AG04449 (cell line): ENCODE data around the gene PTCD2.
"Not testable (repeated sequence)": the region's sequence is repeated elsewhere in the genome, so short reads cannot be mapped to it uniquely, and the experiment has no call there.

ENCODE experiments used
- CTCF ChIA-PET: fragments of 350-600 bp; formaldehyde crosslinking; extraction: SDS; loops from one replicate; lab custom pipeline; 2021; ENCODE audit warnings: antibody characterized with exemption; lab: Yijun Ruan, JAX
- POLR2A ChIA-PET: fragments of 400-600, 350-600 bp; formaldehyde crosslinking; extraction: SDS; loops from one replicate; lab custom pipeline; 2020; ENCODE audit warnings: antibody characterized with exemption, inconsistent platforms; lab: Yijun Ruan, JAX
- DNase-seq: peaks from one replicate; pipeline ENCODE4 v3.0.0-alpha.2; 2010; ENCODE audit warnings: low read depth, low spot score
- H3K4me3 ChIP-seq: 2 replicates; pipeline ENCODE4 v1.5.1; 2011; ENCODE audit warnings: low read depth, mild to moderate bottlenecking, control low read depth, low read length
- CTCF ChIP-seq: IDR thresholded peaks from one replicate; pipeline ENCODE4 v1.5.1; 2011; ENCODE audit warnings: mild to moderate bottlenecking, moderate library complexity, low read length, control low read depth, inconsistent platforms; ENCODE audit not compliant: insufficient read depth; ENCODE audit errors: missing control alignments

The PTCD2 gene

GRCh38 chr5:72307968-72308852, 12.0 kb upstream of the PTCD2 start:
- CTCF ChIA-PET = interaction anchor here (0.6 to 4.0 kb wide), 52 partner anchors 9 to 832 kb away, joined by 3 to 25 read pairs (median 4); partner anchors contain the start of genes MRPS27 and PTCD2

DNA sequence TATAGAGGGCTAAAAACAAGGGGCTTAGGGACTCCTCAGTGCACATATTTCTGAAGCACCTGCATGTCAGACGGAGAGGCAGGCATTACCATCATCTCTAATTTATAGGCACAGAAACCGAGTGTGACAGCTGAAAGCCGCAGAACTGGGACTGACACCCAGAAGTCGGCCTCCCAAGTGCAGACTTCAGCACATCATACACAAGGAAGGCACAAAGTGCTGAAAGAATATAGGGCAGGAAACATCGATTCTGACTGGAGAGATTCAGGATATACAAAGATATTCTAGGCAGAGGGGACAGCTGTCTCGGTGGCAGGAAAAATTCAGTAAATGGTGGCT, 11.4 kb upstream of the PTCD2 start:
- no peak overlapping the region for H3K4me3 ChIP-seq
- ChIA-PET POLR2A (interaction anchor here (0.5 to 1.8 kb wide), 3 partner anchors 11 to 478 kb away, joined by 3 to 13 read pairs (median 3); partner anchors contain the start of genes MRPS27 and PTCD2), CTCF (interaction anchor here (0.6 to 4.0 kb wide), 49 partner anchors 9 to 833 kb away, joined by 3 to 25 read pairs (median 4); partner anchors contain the start of genes MRPS27 and PTCD2)
- no peak for DNase-seq
- TF ChIP-seq CTCF = no peak

More at GRCh38 chr5:72307968-72308852, 12.0 kb upstream of the PTCD2 start:
- TF ChIP-seq CTCF = peak; percentile 94
- peak; percentile 81 for DNase-seq
- POLR2A ChIA-PET = interaction anchor here (0.5 to 1.8 kb wide), 7 partner anchors 9 to 478 kb away, joined by 3 to 13 read pairs (median 3); partner anchors contain the start of genes MRPS27 and PTCD2
- peak overlapping the region; percentile 80 for H3K4me3 ChIP-seq

DNA sequence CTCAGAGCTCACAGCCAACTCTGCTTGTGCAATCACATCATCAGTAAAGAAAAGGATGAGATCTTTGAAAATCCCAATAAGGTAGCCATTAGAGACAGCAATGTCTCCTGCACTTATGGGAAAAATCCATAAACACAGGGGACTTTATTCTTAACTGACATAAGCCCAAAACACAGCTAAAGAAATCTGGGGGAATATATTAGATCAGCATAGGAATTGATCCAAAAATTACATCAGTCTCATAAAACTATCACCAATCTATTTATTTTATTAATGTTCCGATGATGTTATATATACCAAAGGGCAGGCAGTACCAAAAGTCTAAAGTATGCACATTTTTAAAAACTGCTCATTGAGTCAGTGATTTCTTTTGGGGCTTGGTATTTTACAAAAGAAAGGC, 7.0 kb upstream of the PTCD2 start:
- no peak for DNase-seq
- ChIA-PET POLR2A (no interaction called here), CTCF (no interaction called here)
- no peak overlapping the region for H3K4me3 ChIP-seq
- no peak for TF ChIP-seq CTCF

DNA sequence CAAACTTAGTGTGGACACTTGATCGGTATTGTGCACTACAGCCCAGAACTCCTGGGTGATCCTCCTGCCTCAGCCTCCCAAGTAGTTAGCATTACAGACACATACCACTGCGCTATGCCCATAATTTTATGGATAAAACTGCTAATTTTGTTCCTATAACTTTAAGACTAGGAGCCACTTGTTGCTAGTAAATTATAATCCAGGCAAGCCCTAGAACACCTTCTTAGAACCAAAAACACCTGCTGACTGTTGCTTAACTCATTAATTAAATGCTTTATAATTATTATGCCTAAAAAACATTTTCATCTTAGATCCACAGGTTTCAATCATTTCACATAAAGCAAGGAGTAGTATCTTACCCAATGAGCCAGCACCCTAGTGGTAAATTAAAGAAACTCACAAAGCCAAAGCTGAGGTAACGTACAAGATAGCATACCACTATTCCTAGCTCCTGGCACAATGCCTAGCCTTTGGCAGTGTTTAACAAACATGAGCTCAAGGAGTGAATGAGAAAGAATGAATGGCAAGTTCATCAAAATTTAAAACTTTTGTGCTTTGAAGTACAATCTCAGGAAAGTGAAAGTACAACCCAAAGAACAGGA, 5.5 kb upstream of the PTCD2 start:
- CTCF ChIA-PET = interaction anchor here (1.8 kb wide), 1 partner anchor 12 kb away, joined by 5 read pairs; no protein-coding TSS in a partner anchor
- POLR2A ChIA-PET = no interaction called here
- no peak for TF ChIP-seq CTCF
- no peak overlapping the region for H3K4me3 ChIP-seq
- no peak for DNase-seq

- DNase-seq = not testable (repeated sequence)
- peak overlapping the region; percentile 98 for H3K4me3 ChIP-seq
Observed at GRCh38 chr5:72319435-72319975, 668 bp upstream of the PTCD2 start.

DNA sequence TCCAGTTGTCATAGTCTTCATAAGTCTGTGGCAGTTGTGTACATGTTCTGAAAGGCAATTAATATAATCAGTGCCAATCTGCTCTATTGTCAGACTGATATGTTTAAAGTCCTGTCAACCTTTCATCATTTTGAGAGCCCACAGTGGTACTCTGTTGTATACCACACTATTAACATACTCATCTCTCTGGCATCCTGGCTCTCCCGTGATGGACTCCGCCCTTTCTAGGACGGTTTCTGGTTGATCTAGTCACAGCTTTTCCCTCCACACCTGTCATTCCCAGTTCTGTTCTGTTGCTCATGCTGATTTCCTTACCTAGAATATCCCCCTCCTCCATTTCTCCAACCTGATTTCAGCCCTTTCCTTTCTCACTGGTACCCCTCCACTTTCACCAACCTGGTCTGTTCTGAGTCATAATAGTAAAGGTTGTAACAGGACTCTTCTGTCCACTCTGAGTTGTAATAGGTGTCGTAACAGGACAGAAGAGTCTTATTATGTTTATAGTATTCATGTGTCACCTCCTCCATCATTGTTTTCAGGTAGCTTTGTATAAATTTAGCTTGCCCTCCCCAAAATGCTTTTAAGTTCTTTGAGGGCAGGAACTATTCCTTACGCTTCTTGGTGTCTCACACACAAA, 4.1 kb downstream of the PTCD2 start:
- POLR2A ChIA-PET = no interaction called here
- no peak overlapping the region for H3K4me3 ChIP-seq

More at GRCh38 chr5:72319435-72319975, 668 bp upstream of the PTCD2 start:
- CTCF ChIA-PET = interaction anchor here (0.8 to 4.1 kb wide), 5 partner anchors 9 to 499 kb away, joined by 3 to 17 read pairs (median 6); no protein-coding TSS in a partner anchor
- POLR2A ChIA-PET = interaction anchor here (0.6 to 1.9 kb wide), 3 partner anchors 11 to 431 kb away, joined by 3 to 13 read pairs (median 3); no protein-coding TSS in a partner anchor

More for the DNA sequence above, 4.1 kb downstream of the PTCD2 start:
- TF ChIP-seq CTCF = no peak
- no peak for DNase-seq
- CTCF ChIA-PET = interaction anchor here (1.3 to 2.2 kb wide), 4 partner anchors 16 to 546 kb away, joined by 3 to 11 read pairs (median 7); no protein-coding TSS in a partner anchor
